HepG2 (cell line): Measurements from ENCODE around the gene WNT1.

Source experiments
- ARID2 ChIP-seq: sonication (generic); formaldehyde crosslinking; IDR thresholded peaks from 2 replicates; pipeline ENCODE4 v1.8.1; 2022; ENCODE audit warnings: mild to moderate bottlenecking, missing genetic modification reagents, borderline replicate concordance
- BRCA1 ChIP-seq: sonication (generic); formaldehyde crosslinking; IDR thresholded peaks from 2 replicates; pipeline ENCODE4 v1.4.0; 2020; ENCODE audit warnings: missing genetic modification reagents
- KDM1A ChIP-seq: IDR thresholded peaks from 2 replicates; pipeline ENCODE4 v1.6.1; 2016; ENCODE audit warnings: missing compliant biosample characterization
- MEIS1 ChIP-seq: sonication (generic); formaldehyde crosslinking; IDR thresholded peaks from 2 replicates; pipeline ENCODE4 v1.9.0; 2021; ENCODE audit warnings: mild to moderate bottlenecking, missing genetic modification reagents, moderate library complexity, borderline replicate concordance
- NFIC ChIP-seq: IDR thresholded peaks from 2 replicates; pipeline ENCODE4 v1.6.1; 2012; ENCODE audit warnings: mild to moderate bottlenecking, low read length, inconsistent platforms
- SCMH1 ChIP-seq: sonication (generic); formaldehyde crosslinking; IDR thresholded peaks from 2 replicates; pipeline ENCODE4 v1.9.0; 2021; ENCODE audit warnings: missing genetic modification reagents, mild to moderate bottlenecking, borderline replicate concordance
- TARDBP ChIP-seq: sonication (generic); formaldehyde crosslinking; IDR thresholded peaks from 2 replicates; pipeline ENCODE4 v1.8.0; 2022; ENCODE audit warnings: mild to moderate bottlenecking, missing genetic modification reagents
- ZBTB33 ChIP-seq: sonication (generic); formaldehyde crosslinking; IDR thresholded peaks from 2 replicates; pipeline ENCODE4 v1.4.0; 2020; ENCODE audit warnings: missing genetic modification reagents
- ZFP36L2 ChIP-seq: sonication (generic); formaldehyde crosslinking; IDR thresholded peaks from 2 replicates; pipeline ENCODE4 v1.4.0; 2020; ENCODE audit warnings: missing genetic modification reagents
- ZNF512B ChIP-seq: sonication (generic); formaldehyde crosslinking; IDR thresholded peaks from 2 replicates; pipeline ENCODE4 v1.5.1; 2020; ENCODE audit warnings: missing genetic modification reagents, mild to moderate bottlenecking, borderline replicate concordance
- ZNF543 ChIP-seq: sonication (generic); formaldehyde crosslinking; IDR thresholded peaks from 2 replicates; pipeline ENCODE4 v1.4.0; 2020; ENCODE audit warnings: mild to moderate bottlenecking, missing genetic modification reagents
- ZNF577 ChIP-seq: sonication (generic); formaldehyde crosslinking; IDR thresholded peaks from 2 replicates; pipeline ENCODE4 v1.4.0; 2020; ENCODE audit warnings: mild to moderate bottlenecking, low read depth, missing genetic modification reagents, borderline replicate concordance
- ZNF776 ChIP-seq: sonication (generic); formaldehyde crosslinking; IDR thresholded peaks from 2 replicates; pipeline ENCODE4 v1.4.0; 2020; ENCODE audit warnings: mild to moderate bottlenecking, missing genetic modification reagents
- TF ChIP-seq, protein P1 (sequence below): sonication (generic); formaldehyde crosslinking; IDR thresholded peaks from 2 replicates; pipeline ENCODE4 v1.5.0; 2020; ENCODE audit warnings: mild to moderate bottlenecking, missing genetic modification reagents, moderate library complexity

DNA sequence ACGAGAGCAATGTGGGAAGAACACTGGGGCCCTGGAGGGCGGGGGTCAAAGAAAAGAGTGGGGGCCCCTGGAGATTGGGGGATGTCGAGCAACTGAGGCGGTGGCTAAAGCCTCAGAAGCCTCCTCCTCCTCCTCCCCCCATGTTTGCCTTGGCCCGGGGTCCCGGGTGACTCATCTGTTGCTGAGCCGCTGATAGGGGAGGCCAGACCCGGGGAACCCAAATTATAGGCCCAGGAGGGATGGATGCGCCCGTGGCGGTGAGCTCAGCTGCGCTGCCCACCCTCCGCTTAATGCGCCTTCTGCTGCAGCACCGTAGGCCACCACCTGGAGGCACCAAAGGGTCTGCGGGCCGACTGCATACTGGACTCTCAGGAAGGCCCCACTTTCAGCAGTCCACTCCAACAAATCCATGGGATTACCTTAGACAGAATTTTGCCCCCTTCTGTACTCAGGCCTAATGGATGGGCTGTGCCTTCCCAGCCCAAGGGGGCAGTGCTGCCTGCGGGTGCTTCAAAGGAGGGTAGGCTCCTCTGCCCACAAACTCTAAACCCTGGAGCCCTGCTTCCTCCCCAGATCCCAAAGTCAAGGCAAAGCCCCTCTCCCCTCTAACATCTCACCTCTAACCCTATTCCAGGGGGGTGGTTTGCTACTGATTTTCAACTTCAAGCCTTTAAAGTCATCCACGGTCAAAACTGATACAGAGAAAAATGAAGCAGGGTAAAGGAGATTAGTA, 4.0 kb upstream of the WNT1 start:
- no peak for TF ChIP-seq ZNF512B
- no peak for TF ChIP-seq ARID2 (CRISPR knock-in tag)
- TF ChIP-seq ZFP36L2 (CRISPR knock-in tag), result no peak
- no peak for TF ChIP-seq NFIC
- TF ChIP-seq KDM1A, result no peak
- no peak for TF ChIP-seq ZNF543 (CRISPR knock-in tag)
- no peak for TF ChIP-seq TARDBP (CRISPR knock-in tag)
- TF ChIP-seq, protein P1, sequence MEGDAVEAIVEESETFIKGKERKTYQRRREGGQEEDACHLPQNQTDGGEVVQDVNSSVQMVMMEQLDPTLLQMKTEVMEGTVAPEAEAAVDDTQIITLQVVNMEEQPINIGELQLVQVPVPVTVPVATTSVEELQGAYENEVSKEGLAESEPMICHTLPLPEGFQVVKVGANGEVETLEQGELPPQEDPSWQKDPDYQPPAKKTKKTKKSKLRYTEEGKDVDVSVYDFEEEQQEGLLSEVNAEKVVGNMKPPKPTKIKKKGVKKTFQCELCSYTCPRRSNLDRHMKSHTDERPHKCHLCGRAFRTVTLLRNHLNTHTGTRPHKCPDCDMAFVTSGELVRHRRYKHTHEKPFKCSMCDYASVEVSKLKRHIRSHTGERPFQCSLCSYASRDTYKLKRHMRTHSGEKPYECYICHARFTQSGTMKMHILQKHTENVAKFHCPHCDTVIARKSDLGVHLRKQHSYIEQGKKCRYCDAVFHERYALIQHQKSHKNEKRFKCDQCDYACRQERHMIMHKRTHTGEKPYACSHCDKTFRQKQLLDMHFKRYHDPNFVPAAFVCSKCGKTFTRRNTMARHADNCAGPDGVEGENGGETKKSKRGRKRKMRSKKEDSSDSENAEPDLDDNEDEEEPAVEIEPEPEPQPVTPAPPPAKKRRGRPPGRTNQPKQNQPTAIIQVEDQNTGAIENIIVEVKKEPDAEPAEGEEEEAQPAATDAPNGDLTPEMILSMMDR (CRISPR knock-in tag), result peak; percentile 79
- TF ChIP-seq SCMH1 (CRISPR knock-in tag), result no peak
- TF ChIP-seq ZNF776 (CRISPR knock-in tag), result no peak
- no peak for TF ChIP-seq BRCA1
- peak; percentile 71; the same call in 1 of the 2 replicates for TF ChIP-seq ZBTB33 (CRISPR knock-in tag)
- no peak for TF ChIP-seq MEIS1 (CRISPR knock-in tag)
- TF ChIP-seq ZNF577, result no peak
